ENCODE results near the gene RTF1.

RTF1 gene

DNA sequence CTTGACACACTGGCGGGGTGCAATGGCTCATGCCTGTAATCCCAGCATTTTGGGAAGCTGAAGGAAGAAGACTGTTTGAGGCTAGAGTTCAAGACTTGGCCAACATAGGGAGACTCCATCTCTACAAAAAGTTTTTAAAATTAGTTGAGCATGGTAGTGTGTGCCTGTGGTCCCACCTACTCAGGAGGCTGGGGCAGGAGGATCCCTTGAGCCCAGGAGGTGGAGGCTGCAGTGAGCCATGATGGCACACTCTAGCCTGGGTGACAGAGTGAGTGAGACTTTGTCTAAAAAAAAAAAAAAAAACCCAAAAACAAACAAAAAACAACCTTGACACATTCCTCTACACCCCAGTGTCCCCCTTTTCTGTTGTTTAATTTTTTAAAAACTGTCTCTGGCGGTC, 72.7 kb downstream of the RTF1 start:
- no peak overlapping the region for H3K4me3 ChIP-seq (ENCODE audit: low read depth, low read length)
- TF ChIP-seq CTCF (IDR thresholded peaks at IDR 0.05; ENCODE audit: borderline replicate concordance, insufficient read depth, low read depth, low read length) = no peak

DNA sequence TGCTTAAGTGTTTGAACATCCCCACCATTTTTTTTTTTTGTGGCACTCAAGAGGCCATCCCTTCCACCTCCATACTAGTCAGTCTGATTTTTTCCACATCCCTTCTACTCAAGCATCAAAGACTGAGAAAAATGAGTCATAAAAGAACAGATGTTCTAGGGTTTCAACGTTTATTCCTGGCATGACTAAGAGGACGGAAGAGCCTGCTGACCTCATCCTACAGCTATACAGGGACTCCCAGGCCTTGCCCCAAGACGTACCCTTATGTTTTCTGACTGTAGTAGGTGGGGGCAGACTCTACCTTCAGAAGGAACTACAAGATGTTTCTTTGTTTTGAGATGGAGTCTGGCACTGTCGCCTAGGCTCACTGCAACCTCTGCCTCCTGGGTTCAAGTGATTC, 73.5 kb downstream of the RTF1 start:
- no peak for TF ChIP-seq CTCF (IDR thresholded peaks at IDR 0.05; ENCODE audit: borderline replicate concordance, insufficient read depth, low read depth, low read length)
- H3K4me3 ChIP-seq (ENCODE audit: low read depth, low read length) = no peak overlapping the region

- H3K4me3 ChIP-seq (ENCODE audit: low read depth, low read length) = no peak overlapping the region
- TF ChIP-seq CTCF (IDR thresholded peaks at IDR 0.05; ENCODE audit: borderline replicate concordance, insufficient read depth, low read depth, low read length) = no peak
Observed at GRCh38 chr15:41491889-41492288, 75.0 kb downstream of the RTF1 start.

DNA sequence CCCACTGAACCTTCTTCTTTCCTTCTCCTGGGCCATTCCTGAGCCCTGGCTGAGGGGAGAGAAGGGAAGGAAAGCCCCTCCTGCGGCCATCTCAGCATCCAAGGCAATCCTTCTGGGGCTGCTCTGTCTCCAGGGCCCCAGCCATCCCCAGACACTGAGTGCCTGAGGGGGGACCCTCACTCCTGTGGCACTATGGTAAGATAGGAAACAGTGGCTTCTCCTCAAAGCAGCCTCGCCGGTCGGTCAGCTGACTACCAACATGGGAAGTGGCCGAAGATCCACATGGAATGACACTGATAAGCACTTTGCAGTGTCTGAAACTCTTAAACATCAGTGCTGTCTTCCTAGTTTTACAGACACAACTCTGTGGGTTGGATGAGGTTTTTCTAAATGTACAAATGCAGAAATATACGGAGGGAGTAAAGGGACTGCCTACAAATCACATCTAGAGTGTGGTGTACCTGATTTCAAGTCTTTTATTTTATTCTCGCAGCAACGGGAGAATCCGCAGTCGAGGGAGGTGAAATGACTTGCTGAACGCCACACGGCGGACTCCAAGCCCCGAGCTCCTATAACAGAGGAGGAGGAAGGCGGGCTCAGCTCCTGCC, 75.8 kb downstream of the RTF1 start:
- TF ChIP-seq CTCF (IDR thresholded peaks at IDR 0.05; ENCODE audit: borderline replicate concordance, insufficient read depth, low read depth, low read length) = no peak
- peak overlapping the region; percentile 51 for H3K4me3 ChIP-seq (ENCODE audit: low read depth, low read length)

GRCh38 chr15:41493205-41493901, 76.5 kb downstream of the RTF1 start, which contains the start of gene ITPKA:
Gene ITPKA, plus strand, starts transcription at chr15:41493874. Its CDS starts 54 bp downstream, at chr15:41493928.
- TF ChIP-seq CTCF (IDR thresholded peaks at IDR 0.05; ENCODE audit: borderline replicate concordance, insufficient read depth, low read depth, low read length) = no peak

GRCh38 chr15:41493902-41494189, 77.0 kb downstream of the RTF1 start:
- H3K4me3 ChIP-seq (ENCODE audit: low read depth, low read length) = peak overlapping the region; percentile 36
- no peak for TF ChIP-seq CTCF (IDR thresholded peaks at IDR 0.05; ENCODE audit: borderline replicate concordance, insufficient read depth, low read depth, low read length)

More at GRCh38 chr15:41493205-41493901, 76.5 kb downstream of the RTF1 start, which contains the start of gene ITPKA:
- H3K4me3 ChIP-seq (ENCODE audit: low read depth, low read length) = peak within 1 kb of the TSS; percentile 51

Data from GM12875 (cell line).